GM20000 (cell line): Measurements from ENCODE around the gene FERMT2.

ENCODE experiments used
- DNase-seq: peaks from one replicate; pipeline ENCODE4 v3.0.0; 2012; ENCODE audit warnings: low spot score
- TF ChIP-seq, protein P1 (sequence below): IDR thresholded peaks from 2 replicates; pipeline ENCODE4 v1.5.1; 2012; ENCODE audit warnings: mild to moderate bottlenecking, control low read depth; ENCODE audit errors: extremely low read depth, missing control alignments

The FERMT2 gene

DNA sequence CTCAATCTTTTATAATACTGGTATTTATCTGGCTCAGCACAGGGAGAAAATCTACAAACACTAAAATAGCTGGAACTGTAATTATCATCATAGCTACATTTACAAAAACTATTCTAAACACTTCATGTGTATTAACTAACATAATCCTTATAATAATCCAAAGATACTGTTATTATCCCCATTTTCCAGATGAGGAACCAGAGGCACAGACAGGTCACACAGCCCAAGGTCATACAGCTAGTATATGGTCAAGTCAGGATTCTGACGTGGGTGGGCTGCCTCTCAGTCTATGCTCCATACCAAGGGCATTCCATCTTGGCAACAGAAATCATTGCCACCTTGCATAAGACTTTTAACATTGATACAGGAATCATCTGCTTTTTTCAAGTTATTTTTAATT, 11.4 kb downstream of the FERMT2 start:
- TF ChIP-seq, protein P1, sequence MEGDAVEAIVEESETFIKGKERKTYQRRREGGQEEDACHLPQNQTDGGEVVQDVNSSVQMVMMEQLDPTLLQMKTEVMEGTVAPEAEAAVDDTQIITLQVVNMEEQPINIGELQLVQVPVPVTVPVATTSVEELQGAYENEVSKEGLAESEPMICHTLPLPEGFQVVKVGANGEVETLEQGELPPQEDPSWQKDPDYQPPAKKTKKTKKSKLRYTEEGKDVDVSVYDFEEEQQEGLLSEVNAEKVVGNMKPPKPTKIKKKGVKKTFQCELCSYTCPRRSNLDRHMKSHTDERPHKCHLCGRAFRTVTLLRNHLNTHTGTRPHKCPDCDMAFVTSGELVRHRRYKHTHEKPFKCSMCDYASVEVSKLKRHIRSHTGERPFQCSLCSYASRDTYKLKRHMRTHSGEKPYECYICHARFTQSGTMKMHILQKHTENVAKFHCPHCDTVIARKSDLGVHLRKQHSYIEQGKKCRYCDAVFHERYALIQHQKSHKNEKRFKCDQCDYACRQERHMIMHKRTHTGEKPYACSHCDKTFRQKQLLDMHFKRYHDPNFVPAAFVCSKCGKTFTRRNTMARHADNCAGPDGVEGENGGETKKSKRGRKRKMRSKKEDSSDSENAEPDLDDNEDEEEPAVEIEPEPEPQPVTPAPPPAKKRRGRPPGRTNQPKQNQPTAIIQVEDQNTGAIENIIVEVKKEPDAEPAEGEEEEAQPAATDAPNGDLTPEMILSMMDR, result no peak

DNA sequence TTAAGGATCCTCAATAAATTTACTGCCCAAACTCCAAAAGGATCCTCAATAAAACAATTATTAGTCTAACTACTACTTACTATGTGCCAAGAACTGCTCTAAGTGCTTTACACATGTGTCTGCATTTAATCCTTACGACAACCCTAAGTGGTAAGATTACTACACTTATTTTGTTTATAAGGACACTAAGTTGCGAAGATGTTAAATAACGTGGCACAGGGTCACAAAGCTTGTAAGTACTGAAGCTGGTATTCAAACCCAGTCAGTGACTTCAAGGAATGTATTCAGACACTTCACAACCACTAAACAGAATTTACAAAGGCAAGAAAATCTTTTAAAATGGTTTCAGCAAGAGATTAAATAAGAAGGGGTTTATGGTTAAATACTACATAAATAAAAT, 13.0 kb downstream of the FERMT2 start:
- no peak for DNase-seq
- TF ChIP-seq, protein P1, result no peak

More for the DNA sequence above, 11.4 kb downstream of the FERMT2 start:
- DNase-seq, result no peak

DNA sequence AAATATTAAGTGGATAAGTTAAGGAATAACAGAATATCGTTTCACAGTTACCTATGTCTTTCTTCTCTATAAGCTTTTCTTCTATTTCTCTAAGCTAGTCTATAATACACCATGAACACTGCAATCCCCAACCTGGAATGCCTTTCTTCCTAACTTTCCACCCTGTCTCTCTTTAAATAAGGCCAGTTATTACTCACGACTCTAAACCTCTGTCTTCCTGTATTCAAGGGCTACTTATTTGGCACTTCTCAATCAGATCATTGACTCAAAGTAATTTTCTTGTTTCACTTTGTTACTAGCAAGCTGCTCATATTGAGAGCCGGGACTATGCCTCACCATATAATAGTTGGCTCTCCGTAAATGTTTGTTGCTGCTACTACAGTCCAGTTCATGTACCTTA, 13.5 kb downstream of the FERMT2 start:
- DNase-seq, result no peak
- TF ChIP-seq, protein P1, result no peak

DNA sequence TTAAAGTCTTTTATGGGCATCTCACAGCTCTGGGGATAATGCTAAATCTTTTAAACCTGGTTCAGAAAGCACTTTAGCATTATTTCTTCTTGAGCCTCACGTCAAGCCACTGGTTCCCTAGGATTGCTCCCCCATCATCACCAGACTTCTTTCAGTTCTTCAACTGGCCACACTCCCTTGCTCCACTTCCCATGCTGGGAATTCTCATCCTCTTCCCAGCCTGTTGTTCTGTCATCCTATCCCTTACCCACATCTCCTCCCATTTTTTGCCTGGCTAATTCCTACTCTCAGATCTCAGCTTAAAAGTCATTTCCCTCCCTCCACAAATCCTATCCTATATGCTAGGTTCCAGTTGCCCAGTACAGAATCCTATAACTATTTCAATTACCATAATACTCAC, 14.4 kb downstream of the FERMT2 start:
- DNase-seq, result no peak
- TF ChIP-seq, protein P1, result no peak

DNA sequence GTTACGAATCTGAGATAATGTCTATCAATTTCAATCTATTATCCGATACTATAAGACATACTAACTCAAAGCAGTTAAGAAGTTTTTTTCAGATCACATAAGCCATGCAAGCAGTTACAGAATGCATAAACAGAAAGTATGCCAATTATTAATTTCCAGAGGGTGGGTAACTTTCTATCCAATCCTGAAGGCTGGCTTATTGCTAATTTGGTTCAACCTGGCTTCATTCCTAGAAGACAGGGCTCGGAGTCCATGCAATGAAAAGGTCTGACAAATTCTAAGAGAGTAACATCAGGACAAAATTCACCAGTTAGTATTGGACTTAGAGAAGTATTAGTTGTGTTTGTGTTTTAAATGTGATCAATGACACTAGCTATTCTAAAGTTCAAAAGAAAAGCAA, 15.0 kb downstream of the FERMT2 start:
- DNase-seq, result no peak
- TF ChIP-seq, protein P1, result no peak

DNA sequence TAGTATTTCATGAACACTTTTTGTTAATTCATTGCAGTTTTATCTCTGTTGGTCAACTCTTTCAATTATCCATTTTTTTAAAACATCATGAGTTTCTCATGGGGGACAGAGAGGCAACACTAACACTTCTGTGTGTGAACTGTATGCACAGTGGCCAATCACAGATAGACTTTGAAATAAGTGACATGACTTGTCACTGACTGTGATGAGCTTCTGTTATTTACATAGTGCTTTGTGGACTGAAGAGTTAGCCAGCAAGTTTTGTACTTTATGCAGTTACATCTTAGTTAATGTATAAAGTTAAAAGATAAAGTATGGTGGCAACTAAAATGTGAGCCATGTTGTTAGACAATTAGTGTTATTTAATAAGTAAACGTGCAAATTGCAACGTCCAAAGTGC, 16.1 kb downstream of the FERMT2 start:
- TF ChIP-seq, protein P1, result no peak

DNA sequence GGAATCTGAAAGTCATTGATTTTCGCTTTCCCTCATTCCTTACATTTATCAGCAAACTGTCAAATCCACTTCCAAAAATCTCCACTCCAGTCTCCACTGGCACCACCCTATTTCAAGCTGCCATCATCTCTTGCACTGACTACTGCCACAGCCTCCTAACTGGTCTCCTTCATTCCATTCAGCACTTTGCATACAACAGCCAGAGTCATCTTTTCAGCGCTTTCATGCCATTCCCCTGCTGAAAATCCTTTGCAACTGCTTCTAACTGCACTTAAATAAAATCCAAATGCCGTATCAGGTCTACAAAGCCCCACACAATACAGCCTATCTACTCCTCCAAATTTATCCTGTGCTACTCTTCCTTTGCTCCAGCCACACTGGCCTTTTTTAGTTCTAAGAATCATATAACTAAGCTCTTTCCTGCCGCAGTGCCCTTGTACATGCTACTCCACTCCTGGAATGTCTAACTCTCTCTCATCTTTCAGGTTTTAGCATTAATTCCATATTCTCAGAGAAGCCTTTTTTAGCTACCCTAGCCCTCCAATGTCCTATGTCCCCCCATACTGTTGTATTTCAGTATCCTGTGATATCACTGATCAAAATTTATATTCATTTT, 21.6 kb downstream of the FERMT2 start:
- TF ChIP-seq, protein P1, result no peak
- DNase-seq, result no peak

More for the DNA sequence above, 16.1 kb downstream of the FERMT2 start:
- no peak for DNase-seq
